ENCODE data around the gene RRP1.

The RRP1 gene

GRCh38 chr21:43789276-43790009, at the start of gene RRP1:
RRP1 (plus strand) TSS chr21:43789577; CDS start chr21:43789630, 53 bp downstream.
- DNase-seq = peak; percentile 78

GRCh38 chr21:43739621-43740435, 49.5 kb upstream of the RRP1 start:
- DNase-seq = no peak

GRCh38 chr21:43740497-43741156, 48.8 kb upstream of the RRP1 start:
- peak; percentile 10 for DNase-seq

GRCh38 chr21:43741423-43742096, 47.8 kb upstream of the RRP1 start:
- no peak for DNase-seq

- DNase-seq = no peak
Observed at GRCh38 chr21:43743947-43744346, 45.4 kb upstream of the RRP1 start.

- DNase-seq = no peak
Observed at GRCh38 chr21:43744725-43745124, 44.7 kb upstream of the RRP1 start.

GRCh38 chr21:43745772-43746517, 43.4 kb upstream of the RRP1 start:
- DNase-seq = no peak

GRCh38 chr21:43748622-43749021, 40.8 kb upstream of the RRP1 start:
- no peak for DNase-seq

- DNase-seq = no peak
Observed at GRCh38 chr21:43749651-43750262, 39.6 kb upstream of the RRP1 start.

GRCh38 chr21:43750339-43751033, 38.9 kb upstream of the RRP1 start:
- DNase-seq = no peak

- DNase-seq = no peak
Observed at GRCh38 chr21:43751955-43752591, 37.3 kb upstream of the RRP1 start.

GRCh38 chr21:43752758-43753438, 36.5 kb upstream of the RRP1 start:
- DNase-seq = no peak

GRCh38 chr21:43753439-43753799, 36.0 kb upstream of the RRP1 start:
- no peak for DNase-seq

GRCh38 chr21:43754948-43755781, 34.2 kb upstream of the RRP1 start:
- DNase-seq = no peak

- no peak for DNase-seq
Observed at GRCh38 chr21:43755820-43756594, 33.4 kb upstream of the RRP1 start.

GRCh38 chr21:43757601-43758000, 31.8 kb upstream of the RRP1 start:
- no peak for DNase-seq

GRCh38 chr21:43758111-43758641, 31.2 kb upstream of the RRP1 start:
- DNase-seq = no peak

GRCh38 chr21:43758811-43759210, 30.6 kb upstream of the RRP1 start:
- DNase-seq = no peak
